ENCODE data around the gene EPHA5. TPM values are rescaled to one million over a fixed set of nuclear protein-coding genes. Genes with fewer than 3 reads are reported as not detected.

EPHA5 gene
- total RNA-seq, 1 experiment from 2014 or later = not detected

GRCh38 chr4:65624651-65625050 lies 45.6 kb downstream of the EPHA5 start:
- DNase-seq (ENCODE audit: low spot score) = no peak

- DNase-seq (ENCODE audit: low spot score) = no peak
Observed at GRCh38 chr4:65623506-65623905, 46.8 kb downstream of the EPHA5 start.

- no peak for DNase-seq (ENCODE audit: low spot score)
Observed at GRCh38 chr4:65617416-65617815, 52.9 kb downstream of the EPHA5 start.

GRCh38 chr4:65604515-65604914 lies 65.8 kb downstream of the EPHA5 start:
- DNase-seq (ENCODE audit: low spot score) = no peak

- DNase-seq (ENCODE audit: low spot score) = no peak
Observed at GRCh38 chr4:65600656-65601055, 69.6 kb downstream of the EPHA5 start.

GRCh38 chr4:65599340-65599739 lies 70.9 kb downstream of the EPHA5 start:
- DNase-seq (ENCODE audit: low spot score) = no peak

- no peak for DNase-seq (ENCODE audit: low spot score)
Observed at GRCh38 chr4:65597697-65598096, 72.6 kb downstream of the EPHA5 start.

- no peak for DNase-seq (ENCODE audit: low spot score)
Observed at GRCh38 chr4:65592089-65592488, 78.2 kb downstream of the EPHA5 start.

GRCh38 chr4:65589921-65590320 lies 80.4 kb downstream of the EPHA5 start:
- no peak for DNase-seq (ENCODE audit: low spot score)

- DNase-seq (ENCODE audit: low spot score) = no peak
Observed at GRCh38 chr4:65589331-65589730, 81.0 kb downstream of the EPHA5 start.

- DNase-seq (ENCODE audit: low spot score) = no peak
Observed at GRCh38 chr4:65580551-65580950, 89.7 kb downstream of the EPHA5 start.

- no peak for DNase-seq (ENCODE audit: low spot score)
Observed at GRCh38 chr4:65566473-65566872, 103.8 kb downstream of the EPHA5 start.

GRCh38 chr4:65561164-65561563 lies 109.1 kb downstream of the EPHA5 start:
- DNase-seq (ENCODE audit: low spot score) = no peak

- DNase-seq (ENCODE audit: low spot score) = no peak
Observed at GRCh38 chr4:65559270-65559669, 111.0 kb downstream of the EPHA5 start.

GRCh38 chr4:65552057-65552456 lies 118.2 kb downstream of the EPHA5 start:
- no peak for DNase-seq (ENCODE audit: low spot score)

GRCh38 chr4:65550500-65550899 lies 119.8 kb downstream of the EPHA5 start:
- DNase-seq (ENCODE audit: low spot score) = no peak

GRCh38 chr4:65546882-65547416 lies 123.3 kb downstream of the EPHA5 start:
- DNase-seq (ENCODE audit: low spot score) = no peak

- DNase-seq (ENCODE audit: low spot score) = no peak
Observed at GRCh38 chr4:65538571-65538970, 131.7 kb downstream of the EPHA5 start.

- DNase-seq (ENCODE audit: low spot score) = no peak
Observed at GRCh38 chr4:65535113-65535512, 135.2 kb downstream of the EPHA5 start.

- no peak for DNase-seq (ENCODE audit: low spot score)
Observed at GRCh38 chr4:65521666-65522065, 148.6 kb downstream of the EPHA5 start.

GRCh38 chr4:65515646-65516045 lies 154.6 kb downstream of the EPHA5 start:
- no peak for DNase-seq (ENCODE audit: low spot score)

GRCh38 chr4:65510976-65511375 lies 159.3 kb downstream of the EPHA5 start:
- peak; percentile 62 for DNase-seq (ENCODE audit: low spot score)

GRCh38 chr4:65508168-65508567 lies 162.1 kb downstream of the EPHA5 start:
- peak; percentile 68 for DNase-seq (ENCODE audit: low spot score)

GRCh38 chr4:65502131-65502701 lies 168.1 kb downstream of the EPHA5 start:
- peak; percentile 47 for DNase-seq (ENCODE audit: low spot score)
